Panc1 (cell line): Measurements from ENCODE around the gene MT1B.

ENCODE experiments used
- CTCF ChIP-seq: fragments of 450-650 bp; IDR thresholded peaks from 2 replicates; pipeline ENCODE4 v1.5.1; 2017; ENCODE audit warnings: mild to moderate bottlenecking
- POLR2AphosphoS5 ChIP-seq: IDR thresholded peaks from 2 replicates; pipeline ENCODE4 v1.6.1; 2012; ENCODE audit warnings: mild to moderate bottlenecking, low read depth, low read length, moderate library complexity
- REST ChIP-seq, 2 experiments: IDR thresholded peaks; 2 replicates each; pipeline ENCODE4 v1.6.1; 2011 to 2012; ENCODE audit warnings: low read depth in 2 of 2, control low read depth in 1 of 2, low read length in 1 of 2, mild to moderate bottlenecking in 1 of 2, moderate library complexity in 1 of 2; ENCODE audit not compliant: insufficient read depth in 1 of 2
- SIN3A ChIP-seq: IDR thresholded peaks from 2 replicates; pipeline ENCODE4 v1.6.1; 2012; ENCODE audit warnings: low read depth, mild to moderate bottlenecking, low read length, moderate library complexity, borderline replicate concordance; ENCODE audit not compliant: insufficient read depth
- TCF7L2 ChIP-seq: IDR thresholded peaks from 2 replicates; pipeline ENCODE4 v1.6.1; 2011; ENCODE audit warnings: mild to moderate bottlenecking, low read depth, low read length, inconsistent platforms

- TF ChIP-seq SIN3A (no peak), CTCF (no peak), REST (IDR thresholded peaks at IDR 0.05; ENCODE audit: insufficient read depth in 1 of 2, low read depth in 2 of 2, low read length in 1 of 2) (no peak), POLR2AphosphoS5 (no peak), TCF7L2 (no peak)
These were observed 37.1 kb upstream of the MT1B start for GRCh38 chr16:56614549-56614991.
